ENCODE results near the gene PHF10. TPM values are rescaled to one million over a fixed set of nuclear protein-coding genes. Genes with fewer than 3 reads are reported as not detected.

Gene PHF10
- total RNA-seq, 1 experiment from 2014 or later = 6.3 TPM

DNA sequence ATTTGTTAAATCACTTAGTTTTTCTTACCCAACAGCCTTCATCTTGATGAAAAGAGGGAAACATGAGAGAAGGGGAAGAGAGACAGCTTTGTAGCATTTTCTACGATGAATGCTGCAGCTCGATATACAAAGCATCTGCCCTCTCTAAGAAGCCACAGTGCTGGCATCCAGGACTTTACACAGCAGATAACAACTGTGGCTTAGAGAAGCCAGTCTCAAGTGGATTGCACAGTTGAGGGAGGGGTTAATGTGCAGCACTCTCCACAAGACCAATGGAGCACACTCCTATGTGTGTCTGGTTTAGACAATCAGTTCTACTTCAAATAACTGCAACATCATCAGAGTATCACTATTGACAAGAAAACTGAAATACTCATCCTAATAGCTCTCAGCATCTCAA lies 16.5 kb downstream of the PHF10 start:
- intact Hi-C loops (cut with micrococcal nuclease) = no loop called here
- no TSS peak for BruUV-seq (replicated peaks)
- POLR2A ChIA-PET (ENCODE audit: unreplicated experiment) = no interaction called here

DNA sequence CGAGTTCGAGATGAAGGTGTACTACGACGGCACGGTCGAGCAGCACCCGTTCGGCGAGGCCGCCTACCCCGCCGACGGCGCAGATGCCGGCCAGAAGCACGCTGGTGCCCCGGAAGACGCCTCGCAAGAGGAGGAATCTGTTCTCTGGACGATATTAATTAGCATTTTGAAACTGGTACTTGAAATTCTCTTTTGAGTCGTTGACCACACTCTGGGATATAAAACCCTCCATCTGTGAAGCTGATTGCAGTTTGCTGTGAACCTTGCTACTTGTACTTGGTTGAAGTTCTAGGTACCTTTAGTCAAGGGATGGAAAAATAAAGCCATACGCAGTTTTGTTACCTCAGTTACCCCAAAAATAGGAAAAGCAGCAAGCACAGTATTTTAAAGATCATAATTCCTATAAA lies 21.5 kb downstream of the PHF10 start:
- Histone ChIP-seq H3K4me3 (ENCODE audit: low read length) (peak overlapping the region; percentile 98), H3K9me3 (ENCODE audit: low read length) (no peaks in the 10 kb centered on the region), H3K9ac (ENCODE audit: low read length) (peak overlapping the region; percentile 98), H2AFZ (ENCODE audit: low read length) (0 out of 2 replicates have a peak overlapping the region, but pooled peaks have one; percentile 65), H3K4me2 (ENCODE audit: low read length) (peak overlapping the region; percentile 96), H3K79me2 (ENCODE audit: low read length) (peaks cover 62% of the 10 kb centered on the region), H3K27ac (ENCODE audit: low read length) (0 out of 2 replicates have a peak overlapping the region, but pooled peaks have one; percentile 75), H3K36me3 (ENCODE audit: low read depth, low read length) (no peaks in the 10 kb centered on the region; the same call in 1 of the 2 replicates), H4K20me1 (ENCODE audit: low read length) (peaks cover 23% of the 10 kb centered on the region), H3K27me3 (ENCODE audit: low read length) (no peaks in the 10 kb centered on the region), H3K9me2 (replicated peaks; ENCODE audit: low read length) (no peaks in the 10 kb centered on the region), H3K4me1 (ENCODE audit: insufficient read depth, low read length) (peaks cover 23% of the 10 kb centered on the region), H3F3A (ENCODE audit: low read length, unreplicated experiment) (no peaks in the 10 kb centered on the region)
- ChIA-PET POLR2A (ENCODE audit: unreplicated experiment) (no interaction called here), CTCF (no interaction called here)
- BruUV-seq (replicated peaks) = no TSS peak
- ATAC-seq (no peak), DNase-seq (no peak)
- intact Hi-C loops (cut with micrococcal nuclease) = loop anchor here (2.0 to 5.0 kb wide), 2 partner anchors 20 to 49 kb away; partner anchors contain the start of genes DYNLT2 and ERMARD
- TF ChIP-seq, protein P1, sequence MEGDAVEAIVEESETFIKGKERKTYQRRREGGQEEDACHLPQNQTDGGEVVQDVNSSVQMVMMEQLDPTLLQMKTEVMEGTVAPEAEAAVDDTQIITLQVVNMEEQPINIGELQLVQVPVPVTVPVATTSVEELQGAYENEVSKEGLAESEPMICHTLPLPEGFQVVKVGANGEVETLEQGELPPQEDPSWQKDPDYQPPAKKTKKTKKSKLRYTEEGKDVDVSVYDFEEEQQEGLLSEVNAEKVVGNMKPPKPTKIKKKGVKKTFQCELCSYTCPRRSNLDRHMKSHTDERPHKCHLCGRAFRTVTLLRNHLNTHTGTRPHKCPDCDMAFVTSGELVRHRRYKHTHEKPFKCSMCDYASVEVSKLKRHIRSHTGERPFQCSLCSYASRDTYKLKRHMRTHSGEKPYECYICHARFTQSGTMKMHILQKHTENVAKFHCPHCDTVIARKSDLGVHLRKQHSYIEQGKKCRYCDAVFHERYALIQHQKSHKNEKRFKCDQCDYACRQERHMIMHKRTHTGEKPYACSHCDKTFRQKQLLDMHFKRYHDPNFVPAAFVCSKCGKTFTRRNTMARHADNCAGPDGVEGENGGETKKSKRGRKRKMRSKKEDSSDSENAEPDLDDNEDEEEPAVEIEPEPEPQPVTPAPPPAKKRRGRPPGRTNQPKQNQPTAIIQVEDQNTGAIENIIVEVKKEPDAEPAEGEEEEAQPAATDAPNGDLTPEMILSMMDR (conservative IDR thresholded peaks at IDR 0.05; ENCODE audit: low read depth, low read length) = no peak
- TF ChIP-seq EZH2 (IDR thresholded peaks at IDR 0.05; ENCODE audit: low read length, unreplicated experiment) = no peak
- TF ChIP-seq EZH2phosphoT487 (IDR thresholded peaks at IDR 0.05; ENCODE audit: borderline replicate concordance, low read length) = no peak

More for the DNA sequence above, 16.5 kb downstream of the PHF10 start:
- Histone ChIP-seq H3K4me2 (ENCODE audit: low read length) (no peak overlapping the region), H3K9me2 (replicated peaks; ENCODE audit: low read length) (no peaks in the 10 kb centered on the region), H4K20me1 (ENCODE audit: low read length) (peaks cover 22% of the 10 kb centered on the region), H3K4me3 (ENCODE audit: low read length) (no peak overlapping the region), H3F3A (ENCODE audit: low read length, unreplicated experiment) (no peaks in the 10 kb centered on the region), H3K79me2 (ENCODE audit: low read length) (peaks cover 31% of the 10 kb centered on the region), H3K9ac (ENCODE audit: low read length) (no peak overlapping the region), H3K27me3 (ENCODE audit: low read length) (no peaks in the 10 kb centered on the region), H2AFZ (ENCODE audit: low read length) (no peak overlapping the region), H3K36me3 (ENCODE audit: low read depth, low read length) (no peaks in the 10 kb centered on the region; the same call in 1 of the 2 replicates), H3K9me3 (ENCODE audit: low read length) (no peaks in the 10 kb centered on the region), H3K27ac (ENCODE audit: low read length) (no peak overlapping the region), H3K4me1 (ENCODE audit: insufficient read depth, low read length) (peaks cover 23% of the 10 kb centered on the region)
- TF ChIP-seq EZH2phosphoT487 (IDR thresholded peaks at IDR 0.05; ENCODE audit: borderline replicate concordance, low read length) = no peak
- TF ChIP-seq, protein P1 (conservative IDR thresholded peaks at IDR 0.05; ENCODE audit: low read depth, low read length) = no peak
- TF ChIP-seq EZH2 (IDR thresholded peaks at IDR 0.05; ENCODE audit: low read length, unreplicated experiment) = no peak
- ATAC-seq (no peak), DNase-seq (no peak)
- CTCF ChIA-PET = no interaction called here

Measured in PC-3 (cell line).